Type B pancreatic cell (in vitro differentiated cells): ENCODE measurements around the gene UBE2D1. TPM values are rescaled to one million over a fixed set of nuclear protein-coding genes. Genes with fewer than 3 reads are reported as not detected.

Source experiments
- DNase-seq: peaks from one replicate; pipeline ENCODE4 v3.0.0; 2021; ENCODE audit warnings: mixed read lengths; ENCODE audit not compliant: unreplicated experiment; ENCODE audit errors: extremely low spot score
- H3K27ac Mint-ChIP-seq: 2 replicates; pipeline ENCODE4 v1.8.0; 2021; ENCODE audit warnings: mild to moderate bottlenecking, mixed read lengths
- H3K27me3 Mint-ChIP-seq: 2 replicates; pipeline ENCODE4 v1.8.0; 2021; ENCODE audit warnings: mixed read lengths
- H3K36me3 Mint-ChIP-seq: 2 replicates; pipeline ENCODE4 v1.8.0; 2021; ENCODE audit warnings: mixed read lengths
- H3K4me1 Mint-ChIP-seq: one replicate; pipeline ENCODE4 v1.8.0; 2021; ENCODE audit warnings: mixed read lengths; ENCODE audit not compliant: unreplicated experiment
- H3K4me3 Mint-ChIP-seq: 2 replicates; pipeline ENCODE4 v1.8.0; 2021; ENCODE audit warnings: mild to moderate bottlenecking, mixed read lengths
- H3K9me3 Mint-ChIP-seq: 2 replicates; pipeline ENCODE4 v1.8.0; 2021; ENCODE audit warnings: mixed read lengths
- CTCF ChIP-seq: fragments of 200-600 bp; sonication (generic); conservative IDR thresholded peaks from 2 replicates; pipeline ENCODE4 v1.5.0; 2021; ENCODE audit warnings: antibody characterized with exemption, mild to moderate bottlenecking
- total RNA-seq: library from RNA; stranded (reverse); gene quantifications from 2 replicates; pipeline ENCODE4 v1.2.1, GENCODE V29; 2021; ENCODE audit warnings: low replicate concordance

Gene UBE2D1
- total RNA-seq, 1 donor from 2014 or later, result 34.2 TPM

- Mint-ChIP-seq H3K9me3 (no peaks in the 10 kb centered on the region), H3K36me3 (peaks cover 42% of the 10 kb centered on the region), H3K27ac (no peak overlapping the region), H3K4me3 (no peak overlapping the region), H3K27me3 (no peaks in the 10 kb centered on the region), H3K4me1 (no peaks in the 10 kb centered on the region)
- TF ChIP-seq CTCF, result no peak
- no peak for DNase-seq
Measured at GRCh38 chr10:58393317-58393716, 58.5 kb downstream of the UBE2D1 start.

- Mint-ChIP-seq H3K4me1 (no peaks in the 10 kb centered on the region), H3K27me3 (no peaks in the 10 kb centered on the region), H3K4me3 (no peak overlapping the region), H3K36me3 (peaks cover 36% of the 10 kb centered on the region), H3K27ac (no peak overlapping the region), H3K9me3 (no peaks in the 10 kb centered on the region)
- no peak for TF ChIP-seq CTCF
- DNase-seq, result no peak
Measured at GRCh38 chr10:58394471-58394870, 59.7 kb downstream of the UBE2D1 start.

- TF ChIP-seq CTCF, result no peak
- H3K4me1 Mint-ChIP-seq, result no peaks in the 10 kb centered on the region
- peaks cover 30% of the 10 kb centered on the region for H3K36me3 Mint-ChIP-seq
Measured at GRCh38 chr10:58396057-58396456, 61.3 kb downstream of the UBE2D1 start.

GRCh38 chr10:58397830-58398229 lies 63.0 kb downstream of the UBE2D1 start:
- Mint-ChIP-seq H3K36me3 (peaks cover 20% of the 10 kb centered on the region), H3K4me1 (no peaks in the 10 kb centered on the region), H3K4me3 (no peak overlapping the region), H3K27me3 (no peaks in the 10 kb centered on the region), H3K27ac (no peak overlapping the region), H3K9me3 (no peaks in the 10 kb centered on the region)
- no peak for DNase-seq
- TF ChIP-seq CTCF, result no peak

More at GRCh38 chr10:58396057-58396456, 61.3 kb downstream of the UBE2D1 start:
- H3K27ac Mint-ChIP-seq, result no peak overlapping the region
- no peaks in the 10 kb centered on the region for H3K27me3 Mint-ChIP-seq
- H3K4me3 Mint-ChIP-seq, result no peak overlapping the region
- H3K9me3 Mint-ChIP-seq, result no peaks in the 10 kb centered on the region
- no peak for DNase-seq

GRCh38 chr10:58399410-58399809 lies 64.6 kb downstream of the UBE2D1 start:
- no peak overlapping the region for H3K4me3 Mint-ChIP-seq
- no peak overlapping the region for H3K27ac Mint-ChIP-seq
- DNase-seq, result no peak
- no peaks in the 10 kb centered on the region for H3K27me3 Mint-ChIP-seq
- no peaks in the 10 kb centered on the region for H3K4me1 Mint-ChIP-seq
- no peak for TF ChIP-seq CTCF
- H3K36me3 Mint-ChIP-seq, result peaks cover 16% of the 10 kb centered on the region
- H3K9me3 Mint-ChIP-seq, result no peaks in the 10 kb centered on the region

GRCh38 chr10:58400609-58401008 lies 65.8 kb downstream of the UBE2D1 start:
- DNase-seq, result no peak
- H3K4me1 Mint-ChIP-seq, result no peaks in the 10 kb centered on the region
- H3K27me3 Mint-ChIP-seq, result no peaks in the 10 kb centered on the region
- H3K9me3 Mint-ChIP-seq, result no peaks in the 10 kb centered on the region
- H3K27ac Mint-ChIP-seq, result no peak overlapping the region
- TF ChIP-seq CTCF, result no peak
- peaks cover 8% of the 10 kb centered on the region for H3K36me3 Mint-ChIP-seq
- H3K4me3 Mint-ChIP-seq, result no peak overlapping the region
